Activated naive CD8-positive, alpha-beta T cell (primary cell): ENCODE measurements around the gene EML6.

Experiments used
- H3K27ac Mint-ChIP-seq: one replicate; pipeline ENCODE4 v1.8.0; 2021; ENCODE audit warnings: mixed read lengths
- H3K27me3 Mint-ChIP-seq: one replicate; pipeline ENCODE4 v1.8.0; 2021; ENCODE audit warnings: mixed read lengths
- H3K36me3 Mint-ChIP-seq: one replicate; pipeline ENCODE4 v1.8.0; 2021; ENCODE audit warnings: mixed read lengths
- H3K4me1 Mint-ChIP-seq: one replicate; pipeline ENCODE4 v1.8.0; 2021; ENCODE audit warnings: low read depth, mixed read lengths
- H3K4me3 Mint-ChIP-seq: one replicate; pipeline ENCODE4 v1.8.0; 2021; ENCODE audit warnings: mild to moderate bottlenecking, mixed read lengths
- H3K9me3 Mint-ChIP-seq: one replicate; pipeline ENCODE4 v1.8.0; 2021; ENCODE audit warnings: low read depth, mixed read lengths

The EML6 gene

GRCh38 chr2:54723996-54724559 lies 616 bp downstream of the EML6 start:
- Mint-ChIP-seq H3K4me1 (peaks cover 14% of the 10 kb centered on the region), H3K4me3 (peak overlapping the region; percentile 94), H3K27ac (peak overlapping the region; percentile 55), H3K36me3 (no peaks in the 10 kb centered on the region), H3K9me3 (no peaks in the 10 kb centered on the region), H3K27me3 (peaks cover 31% of the 10 kb centered on the region)

GRCh38 chr2:54724560-54725342 lies 1.3 kb downstream of the EML6 start:
- no peak overlapping the region for H3K27ac Mint-ChIP-seq
- peaks cover 14% of the 10 kb centered on the region for H3K4me1 Mint-ChIP-seq
- peaks cover 27% of the 10 kb centered on the region for H3K27me3 Mint-ChIP-seq
- H3K9me3 Mint-ChIP-seq = no peaks in the 10 kb centered on the region
- H3K4me3 Mint-ChIP-seq = peak overlapping the region; percentile 94
- no peaks in the 10 kb centered on the region for H3K36me3 Mint-ChIP-seq

GRCh38 chr2:54725343-54726099 lies 2.1 kb downstream of the EML6 start:
- H3K27me3 Mint-ChIP-seq = peaks cover 26% of the 10 kb centered on the region
- peak overlapping the region; percentile 88 for H3K4me3 Mint-ChIP-seq
- H3K9me3 Mint-ChIP-seq = no peaks in the 10 kb centered on the region
- no peaks in the 10 kb centered on the region for H3K36me3 Mint-ChIP-seq
- no peak overlapping the region for H3K27ac Mint-ChIP-seq
- H3K4me1 Mint-ChIP-seq = peaks cover 14% of the 10 kb centered on the region

- Mint-ChIP-seq H3K4me3 (no peak overlapping the region), H3K27me3 (peaks cover 28% of the 10 kb centered on the region), H3K9me3 (no peaks in the 10 kb centered on the region), H3K4me1 (peaks cover 14% of the 10 kb centered on the region), H3K36me3 (no peaks in the 10 kb centered on the region), H3K27ac (no peak overlapping the region)
Observed at GRCh38 chr2:54726431-54726830, 3.0 kb downstream of the EML6 start.

- Mint-ChIP-seq H3K36me3 (no peaks in the 10 kb centered on the region), H3K27me3 (peaks cover 28% of the 10 kb centered on the region), H3K9me3 (no peaks in the 10 kb centered on the region), H3K4me3 (no peak overlapping the region), H3K27ac (no peak overlapping the region), H3K4me1 (peaks cover 14% of the 10 kb centered on the region)
Observed at GRCh38 chr2:54726940-54727339, 3.5 kb downstream of the EML6 start.

GRCh38 chr2:54728669-54729120 lies 5.2 kb downstream of the EML6 start:
- no peak overlapping the region for H3K27ac Mint-ChIP-seq
- peaks cover 35% of the 10 kb centered on the region for H3K27me3 Mint-ChIP-seq
- H3K4me3 Mint-ChIP-seq = no peak overlapping the region
- no peaks in the 10 kb centered on the region for H3K9me3 Mint-ChIP-seq
- no peaks in the 10 kb centered on the region for H3K36me3 Mint-ChIP-seq
- peaks cover 9% of the 10 kb centered on the region for H3K4me1 Mint-ChIP-seq

- Mint-ChIP-seq H3K4me3 (no peak overlapping the region), H3K36me3 (no peaks in the 10 kb centered on the region), H3K9me3 (no peaks in the 10 kb centered on the region), H3K4me1 (no peaks in the 10 kb centered on the region), H3K27ac (no peak overlapping the region), H3K27me3 (peaks cover 10% of the 10 kb centered on the region)
Observed at GRCh38 chr2:54735636-54736035, 12.2 kb downstream of the EML6 start.

GRCh38 chr2:54738281-54738680 lies 14.8 kb downstream of the EML6 start:
- Mint-ChIP-seq H3K4me3 (no peak overlapping the region), H3K27me3 (peaks cover 8% of the 10 kb centered on the region), H3K9me3 (no peaks in the 10 kb centered on the region), H3K27ac (no peak overlapping the region), H3K36me3 (no peaks in the 10 kb centered on the region), H3K4me1 (no peaks in the 10 kb centered on the region)

GRCh38 chr2:54740333-54740732 lies 16.9 kb downstream of the EML6 start:
- Mint-ChIP-seq H3K27me3 (peaks cover 6% of the 10 kb centered on the region), H3K9me3 (no peaks in the 10 kb centered on the region), H3K27ac (no peak overlapping the region), H3K4me3 (no peak overlapping the region), H3K36me3 (no peaks in the 10 kb centered on the region), H3K4me1 (no peaks in the 10 kb centered on the region)

- no peaks in the 10 kb centered on the region for H3K36me3 Mint-ChIP-seq
- H3K9me3 Mint-ChIP-seq = no peaks in the 10 kb centered on the region
- peaks cover 6% of the 10 kb centered on the region for H3K27me3 Mint-ChIP-seq
- H3K27ac Mint-ChIP-seq = no peak overlapping the region
- H3K4me1 Mint-ChIP-seq = no peaks in the 10 kb centered on the region
- no peak overlapping the region for H3K4me3 Mint-ChIP-seq
Observed at GRCh38 chr2:54741250-54741649, 17.8 kb downstream of the EML6 start.

GRCh38 chr2:54750040-54750439 lies 26.6 kb downstream of the EML6 start:
- H3K4me1 Mint-ChIP-seq = no peaks in the 10 kb centered on the region
- H3K27ac Mint-ChIP-seq = no peak overlapping the region
- no peaks in the 10 kb centered on the region for H3K9me3 Mint-ChIP-seq
- H3K36me3 Mint-ChIP-seq = no peaks in the 10 kb centered on the region
- H3K27me3 Mint-ChIP-seq = no peaks in the 10 kb centered on the region
- no peak overlapping the region for H3K4me3 Mint-ChIP-seq

GRCh38 chr2:54752439-54752838 lies 29.0 kb downstream of the EML6 start:
- H3K9me3 Mint-ChIP-seq = no peaks in the 10 kb centered on the region
- no peaks in the 10 kb centered on the region for H3K36me3 Mint-ChIP-seq
- H3K4me3 Mint-ChIP-seq = no peak overlapping the region
- no peak overlapping the region for H3K27ac Mint-ChIP-seq
- H3K4me1 Mint-ChIP-seq = no peaks in the 10 kb centered on the region
- no peaks in the 10 kb centered on the region for H3K27me3 Mint-ChIP-seq

- no peaks in the 10 kb centered on the region for H3K4me1 Mint-ChIP-seq
- H3K4me3 Mint-ChIP-seq = no peak overlapping the region
- no peaks in the 10 kb centered on the region for H3K9me3 Mint-ChIP-seq
- no peak overlapping the region for H3K27ac Mint-ChIP-seq
- no peaks in the 10 kb centered on the region for H3K36me3 Mint-ChIP-seq
- no peaks in the 10 kb centered on the region for H3K27me3 Mint-ChIP-seq
Observed at GRCh38 chr2:54755641-54756326, 32.3 kb downstream of the EML6 start.

- Mint-ChIP-seq H3K36me3 (no peaks in the 10 kb centered on the region), H3K4me1 (no peaks in the 10 kb centered on the region), H3K27me3 (no peaks in the 10 kb centered on the region), H3K4me3 (no peak overlapping the region), H3K9me3 (no peaks in the 10 kb centered on the region), H3K27ac (no peak overlapping the region)
Observed at GRCh38 chr2:54757500-54757899, 34.0 kb downstream of the EML6 start.

- no peak overlapping the region for H3K4me3 Mint-ChIP-seq
- H3K36me3 Mint-ChIP-seq = no peaks in the 10 kb centered on the region
- no peaks in the 10 kb centered on the region for H3K27me3 Mint-ChIP-seq
- no peak overlapping the region for H3K27ac Mint-ChIP-seq
- no peaks in the 10 kb centered on the region for H3K4me1 Mint-ChIP-seq
- H3K9me3 Mint-ChIP-seq = no peaks in the 10 kb centered on the region
Observed at GRCh38 chr2:54758951-54759350, 35.5 kb downstream of the EML6 start.
